Activated CD4-positive, alpha-beta T cell treated with anti-CD3 and anti-CD28 coated beads, Interleukin-2, amount 10 ng/mL, durations not matched to agents 7 days and 5 days (primary cell): ENCODE measurements around the gene RNF227. TPM values are rescaled to one million over a fixed set of nuclear protein-coding genes. Genes with fewer than 3 reads are reported as not detected.
"Not testable (repeated sequence)": the region's sequence is repeated elsewhere in the genome, so short reads cannot be mapped to it uniquely, and the experiment has no call there.

ENCODE experiments used
- CTCF ChIA-PET: fragments of 350-600 bp; sonication (Branson Sonifier 250); formaldehyde crosslinking; loops from one replicate; lab custom pipeline; 2021; ENCODE audit warnings: antibody characterized with exemption; lab: Charles Lee
- POLR2A ChIA-PET: fragments of 350-600 bp; sonication (Branson Sonifier 250); formaldehyde crosslinking; loops from one replicate; lab custom pipeline; 2021; ENCODE audit warnings: antibody characterized with exemption; lab: Charles Lee
- DNase-seq: peaks from one replicate; pipeline ENCODE4 v3.0.0-alpha.2; 2020
- H3K27ac Mint-ChIP-seq: one replicate; pipeline ENCODE4 v1.8.0; 2021; ENCODE audit warnings: mild to moderate bottlenecking, moderate library complexity, mixed read lengths
- H3K27me3 Mint-ChIP-seq: one replicate; pipeline ENCODE4 v1.8.0; 2021; ENCODE audit warnings: mixed read lengths
- H3K36me3 Mint-ChIP-seq: one replicate; pipeline ENCODE4 v1.8.0; 2021; ENCODE audit warnings: low read depth, mixed read lengths
- H3K4me1 Mint-ChIP-seq: one replicate; pipeline ENCODE4 v1.8.0; 2021; ENCODE audit warnings: mixed read lengths
- H3K4me3 Mint-ChIP-seq: one replicate; pipeline ENCODE4 v1.8.0; 2021; ENCODE audit warnings: mild to moderate bottlenecking, moderate library complexity, mixed read lengths
- H3K9me3 Mint-ChIP-seq: one replicate; pipeline ENCODE4 v1.8.0; 2021; ENCODE audit warnings: mixed read lengths
- total RNA-seq, 2 experiments: library from RNA; stranded (reverse); gene quantifications; one replicate each; pipeline ENCODE4 v1.2.3, GENCODE V29; 2021

RNF227 gene
- total RNA-seq, 2 experiments from 2014 or later, result 4.4 to 4.5 TPM

GRCh38 chr17:7864995-7865650 is 51.0 kb downstream of the RNF227 start:
- POLR2A ChIA-PET, result no interaction called here
- Mint-ChIP-seq H3K27me3 (no peaks in the 10 kb centered on the region), H3K36me3 (peaks cover 14% of the 10 kb centered on the region), H3K27ac (no peak overlapping the region), H3K9me3 (no peaks in the 10 kb centered on the region), H3K4me1 (peaks cover 38% of the 10 kb centered on the region), H3K4me3 (no peak overlapping the region)
- CTCF ChIA-PET, result interaction anchor here (0.6 to 6.2 kb wide), 4 partner anchors 12 to 125 kb away, joined by 4 to 38 read pairs (median 5); no protein-coding TSS in a partner anchor
- no peak for DNase-seq

GRCh38 chr17:7864384-7864783 is 51.7 kb downstream of the RNF227 start:
- H3K9me3 Mint-ChIP-seq, DNase-seq, H3K27ac Mint-ChIP-seq, POLR2A ChIA-PET, H3K27me3 Mint-ChIP-seq, H3K4me3 Mint-ChIP-seq: not testable (repeated sequence)
- H3K4me1 Mint-ChIP-seq, result peaks cover 33% of the 10 kb centered on the region
- CTCF ChIA-PET, result interaction anchor here (0.6 to 6.2 kb wide), 7 partner anchors 9 to 351 kb away, joined by 3 to 38 read pairs (median 4); no protein-coding TSS in a partner anchor
- H3K36me3 Mint-ChIP-seq, result peaks cover 14% of the 10 kb centered on the region

Other genes starting within 250 kb of the RNF227 start
- 100 to 1,000 TPM; 154 to 182 TPM for gene TP53, start 228.8 kb downstream of the RNF227 start, total RNA-seq
- gene WRAP53, start 227.8 kb downstream of the RNF227 start, total RNA-seq, result 10 to 100 TPM; 22.6 to 24.2 TPM
- not detected for gene EFNB3, start 211.1 kb downstream of the RNF227 start, total RNA-seq
- not detected for gene DNAH2, start 198.5 kb downstream of the RNF227 start, total RNA-seq
- gene KDM6B, start 82.1 kb downstream of the RNF227 start, total RNA-seq, result 10 to 100 TPM; 12.3 to 12.8 TPM
- gene TMEM88, start 61.2 kb downstream of the RNF227 start, total RNA-seq, result under 1 TPM; 0.55 to 0.87 TPM
- gene NAA38, start 58.7 kb downstream of the RNF227 start, total RNA-seq, result 10 to 100 TPM; 84.2 to 93.0 TPM
- 1 to 10 TPM; 8.2 to 9.0 TPM for gene CYB5D1, start 58.3 kb downstream of the RNF227 start, total RNA-seq
- 100 to 1,000 TPM; 216 to 223 TPM for gene CHD3, start 27.5 kb downstream of the RNF227 start, total RNA-seq
- gene KCNAB3, start 13.6 kb upstream of the RNF227 start, total RNA-seq, result 10 to 100 TPM; 11.8 to 12.4 TPM
- 100 to 1,000 TPM; 235 to 251 TPM for gene TRAPPC1, start 15.7 kb upstream of the RNF227 start, total RNA-seq
- gene CNTROB, start 15.9 kb upstream of the RNF227 start, total RNA-seq, result 10 to 100 TPM; 74.3 to 77.4 TPM
- gene GUCY2D, start 86.3 kb upstream of the RNF227 start, total RNA-seq, result not detected
- not detected for gene ALOX15B, start 122.8 kb upstream of the RNF227 start, total RNA-seq
- gene ALOX12B, start 171.4 kb upstream of the RNF227 start, total RNA-seq, result under 1 TPM; 0.27 to 0.31 TPM
- gene ALOXE3, start 202.2 kb upstream of the RNF227 start, total RNA-seq, result not detected
- gene HES7, start 207.8 kb upstream of the RNF227 start, total RNA-seq, result under 1 TPM; 0.15 to 0.20 TPM
- gene PER1, start 236.1 kb upstream of the RNF227 start, total RNA-seq, result 10 to 100 TPM; 26.9 to 28.7 TPM
- 10 to 100 TPM; 71.1 to 79.1 TPM for gene VAMP2, start 246.7 kb upstream of the RNF227 start, total RNA-seq